GM18867 (cell line): ENCODE data around the gene GAS7.

Experiments used
- ATAC-seq: cut with Tn5 transposase; IDR thresholded peaks from one replicate; pipeline ENCODE4 v1.9.1; 2021; ENCODE audit warnings: mild to moderate bottlenecking, moderate library complexity; ENCODE audit not compliant: unreplicated experiment

GAS7 gene

DNA sequence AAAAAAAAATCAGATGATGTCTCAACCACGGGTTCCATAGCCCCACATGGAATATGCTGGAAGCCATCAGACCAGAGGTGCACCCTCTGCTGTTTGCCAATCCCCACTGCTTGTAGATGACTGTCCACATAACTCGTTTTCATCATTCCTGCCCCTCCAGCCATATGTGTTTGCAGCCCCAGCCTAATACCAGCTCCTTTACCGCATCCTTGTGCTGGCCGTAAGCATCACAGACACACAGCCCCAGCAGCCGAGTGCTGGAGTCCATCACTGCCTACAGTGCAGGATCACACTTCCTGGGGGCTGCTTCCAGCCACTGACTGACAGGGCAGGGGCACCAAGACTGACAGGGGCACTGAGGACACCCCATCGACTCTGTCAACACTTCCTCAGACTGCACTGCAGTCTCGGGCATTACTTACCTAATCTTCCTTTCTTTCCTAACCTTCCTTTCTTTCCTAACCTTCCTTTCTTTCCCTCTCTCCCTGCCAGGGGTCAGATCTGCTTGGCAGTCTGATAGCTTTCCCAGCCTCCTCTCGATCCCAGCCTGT, 298.3 kb downstream of the GAS7 start:
- no peak for ATAC-seq

DNA sequence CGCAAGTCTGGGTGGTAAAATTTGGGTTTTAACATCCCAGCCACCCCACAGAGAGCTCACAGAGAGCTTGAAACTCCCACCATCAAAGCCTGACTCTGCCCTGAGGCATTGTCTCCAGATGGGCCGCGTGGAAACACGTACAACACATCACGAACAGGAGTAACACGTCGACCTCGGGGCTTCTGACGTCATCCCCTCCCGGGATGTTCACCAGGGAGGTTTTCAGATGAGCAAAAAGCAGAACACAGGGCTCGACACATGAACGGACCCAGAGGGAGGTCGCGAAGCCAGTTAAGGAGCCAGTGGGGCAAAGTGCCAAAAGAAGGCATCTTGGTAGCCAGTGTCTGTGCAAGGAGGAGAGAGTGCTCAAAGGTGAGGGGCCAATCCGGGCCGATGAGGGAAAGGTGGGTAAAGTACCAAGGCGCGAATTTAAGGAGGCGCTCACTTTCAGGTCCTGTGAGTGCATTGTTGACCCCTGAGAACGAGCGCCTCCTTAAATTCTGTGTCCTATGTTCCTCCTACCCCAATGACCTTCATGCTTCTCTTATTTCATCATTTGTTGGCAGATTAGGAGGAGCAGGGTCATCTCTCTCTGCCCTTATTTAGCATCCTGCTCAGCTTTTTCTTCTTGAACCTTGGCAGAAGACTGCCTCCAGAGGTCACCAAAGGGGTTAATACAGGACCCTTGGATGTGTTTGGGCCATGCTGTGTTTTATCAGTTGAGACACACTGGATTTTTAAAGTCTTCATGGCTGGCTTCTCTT, 298.9 kb downstream of the GAS7 start:
- ATAC-seq = no peak

DNA sequence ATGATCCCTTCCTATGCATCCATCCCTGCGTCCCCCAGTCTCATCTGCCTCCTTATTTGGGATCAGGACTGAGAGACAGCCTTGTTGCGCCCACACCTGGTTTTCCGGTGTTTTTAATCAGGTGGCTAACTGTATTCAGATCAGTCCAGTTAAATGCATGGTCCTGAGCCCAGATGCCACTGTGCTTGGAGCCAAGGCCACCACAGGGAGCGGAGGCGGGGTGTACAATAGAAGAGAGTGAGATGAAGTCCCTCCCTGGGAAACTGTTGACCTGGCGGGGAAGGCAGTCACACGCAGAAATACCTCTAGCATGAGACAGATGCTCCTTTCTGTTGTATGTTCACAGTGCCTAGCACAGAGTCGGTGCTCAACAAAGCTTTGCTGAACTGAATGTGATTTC, 299.6 kb downstream of the GAS7 start:
- no peak for ATAC-seq

DNA sequence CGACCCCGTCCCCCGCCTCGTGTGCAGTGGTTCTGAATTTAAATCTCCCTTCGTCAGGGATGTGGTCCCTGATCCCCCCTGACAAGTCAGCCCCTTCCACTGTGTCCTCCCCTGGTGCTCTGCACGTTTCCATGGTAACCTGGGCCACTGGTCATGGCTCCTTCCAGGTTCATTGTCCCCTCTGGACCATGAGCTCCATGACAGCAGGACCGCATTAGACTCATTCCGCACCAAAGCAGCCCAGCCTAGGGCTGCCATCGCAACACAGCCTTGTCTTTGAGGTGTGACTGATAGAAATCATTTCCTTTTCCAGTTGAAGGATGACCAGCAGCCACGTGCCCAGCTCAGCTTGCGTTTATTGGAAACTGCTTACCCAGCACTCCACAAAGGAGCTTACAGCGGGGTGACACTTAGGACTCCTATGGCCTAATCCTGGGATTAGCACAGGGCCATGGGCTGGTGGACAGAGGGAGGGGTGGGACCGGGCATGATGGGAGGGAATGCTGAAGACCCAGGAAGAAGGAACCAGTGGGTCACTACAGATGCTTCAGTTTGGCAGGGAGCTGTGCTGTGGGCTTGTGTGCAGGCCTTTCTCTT, 300.9 kb downstream of the GAS7 start:
- no peak for ATAC-seq

DNA sequence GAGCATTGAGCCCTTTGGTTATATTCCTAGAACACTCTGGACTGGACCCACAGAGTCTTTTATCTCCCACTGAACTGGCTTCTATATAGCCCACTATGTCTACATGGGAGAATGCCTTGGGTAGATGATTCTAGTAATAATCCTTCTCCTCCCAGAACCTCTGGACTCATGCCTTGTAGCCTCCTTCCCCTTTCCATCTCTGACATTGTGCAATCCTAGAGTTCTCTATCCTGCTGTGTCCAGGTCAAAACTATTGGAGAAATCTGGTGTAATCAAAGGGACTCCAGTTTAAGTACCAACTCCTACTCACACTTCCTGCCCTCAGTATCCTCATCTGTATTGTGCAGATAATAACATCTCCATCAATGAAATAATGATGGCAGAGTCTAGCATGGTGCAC, 302.5 kb downstream of the GAS7 start:
- no peak for ATAC-seq

DNA sequence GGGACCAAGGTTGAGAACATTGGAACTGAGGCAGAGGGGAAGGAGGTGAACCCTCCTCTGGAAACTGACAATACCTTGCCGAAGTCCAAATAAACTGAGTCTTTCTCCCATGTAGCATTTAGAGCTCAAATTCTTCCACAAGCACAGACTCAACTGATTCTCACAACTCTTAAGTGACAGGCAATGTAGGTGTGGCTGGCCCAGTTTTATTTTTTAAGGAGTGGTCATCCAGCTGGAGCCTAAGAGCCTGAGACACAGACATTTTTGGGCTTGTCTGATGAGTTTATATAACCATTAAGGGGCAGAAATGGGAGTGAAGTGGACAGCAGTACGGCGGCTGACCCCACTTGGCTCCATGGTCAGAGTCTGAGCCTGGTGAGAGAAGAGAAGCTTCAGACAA, 304.2 kb downstream of the GAS7 start:
- ATAC-seq = no peak

DNA sequence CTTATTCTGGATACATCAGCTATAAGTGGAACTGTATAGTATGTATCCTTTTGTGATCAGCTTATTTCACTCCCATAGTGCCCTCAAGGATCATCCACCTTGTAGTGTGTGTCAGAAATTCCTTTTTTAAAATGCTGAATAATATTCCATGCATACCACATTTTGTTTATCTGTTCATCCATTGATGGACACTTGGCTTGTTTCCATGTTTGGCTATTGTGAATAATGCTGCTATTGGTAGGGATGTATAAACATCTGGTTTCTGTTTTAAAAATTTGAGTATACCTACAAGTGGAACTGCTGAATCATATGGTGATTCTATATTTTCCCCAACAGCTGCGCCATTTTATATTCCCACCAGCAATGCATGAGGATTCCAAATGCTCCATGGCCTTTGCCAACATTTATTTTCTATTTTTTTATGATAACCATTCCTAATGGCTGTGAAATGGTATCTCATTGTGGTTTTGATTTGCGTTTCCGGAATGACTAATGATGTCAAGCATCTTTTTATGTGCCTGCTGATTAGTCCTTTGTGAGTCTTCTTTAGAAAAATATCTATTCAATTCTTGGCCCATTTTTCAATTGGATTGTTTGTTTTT, 304.9 kb downstream of the GAS7 start:
- ATAC-seq = no peak

DNA sequence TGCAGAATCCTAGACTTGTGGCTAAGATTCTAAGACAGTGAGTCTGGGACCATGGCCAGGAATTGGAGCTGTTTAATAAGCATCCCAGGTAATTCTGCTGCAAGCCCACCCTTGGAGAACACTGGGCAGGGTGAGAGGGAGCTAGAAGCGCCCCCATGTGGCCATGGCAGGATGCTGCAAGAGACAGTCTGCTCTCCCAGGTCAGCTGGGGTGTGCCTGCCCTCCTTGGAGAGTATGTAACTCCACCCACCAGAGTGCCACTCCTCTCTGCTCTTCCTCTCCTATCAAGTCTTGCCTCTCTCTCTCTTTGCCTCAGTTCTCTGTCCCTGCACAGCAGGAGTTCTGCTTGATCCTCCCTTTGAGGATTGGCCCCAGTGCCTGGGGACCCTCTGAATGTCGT, 308.3 kb downstream of the GAS7 start:
- ATAC-seq = no peak

DNA sequence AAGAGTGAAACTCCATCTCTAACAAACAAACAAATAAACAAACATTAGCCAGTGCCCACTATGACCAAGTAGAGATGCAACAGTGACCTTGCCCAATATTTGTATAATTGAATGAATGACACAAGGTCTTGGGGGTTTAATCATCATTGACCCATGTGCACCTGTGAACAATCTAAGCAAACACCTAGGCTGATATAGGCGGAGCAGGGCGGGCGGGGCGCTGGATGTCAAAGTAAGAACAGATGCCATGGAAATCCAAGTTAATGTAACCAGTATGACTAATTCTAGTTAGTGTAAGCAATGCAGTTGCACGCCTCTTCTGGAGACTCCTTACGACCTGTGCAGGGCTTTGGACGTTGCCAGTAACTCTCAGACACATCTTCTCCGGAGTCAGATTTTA, 310.9 kb downstream of the GAS7 start:
- no peak for ATAC-seq

DNA sequence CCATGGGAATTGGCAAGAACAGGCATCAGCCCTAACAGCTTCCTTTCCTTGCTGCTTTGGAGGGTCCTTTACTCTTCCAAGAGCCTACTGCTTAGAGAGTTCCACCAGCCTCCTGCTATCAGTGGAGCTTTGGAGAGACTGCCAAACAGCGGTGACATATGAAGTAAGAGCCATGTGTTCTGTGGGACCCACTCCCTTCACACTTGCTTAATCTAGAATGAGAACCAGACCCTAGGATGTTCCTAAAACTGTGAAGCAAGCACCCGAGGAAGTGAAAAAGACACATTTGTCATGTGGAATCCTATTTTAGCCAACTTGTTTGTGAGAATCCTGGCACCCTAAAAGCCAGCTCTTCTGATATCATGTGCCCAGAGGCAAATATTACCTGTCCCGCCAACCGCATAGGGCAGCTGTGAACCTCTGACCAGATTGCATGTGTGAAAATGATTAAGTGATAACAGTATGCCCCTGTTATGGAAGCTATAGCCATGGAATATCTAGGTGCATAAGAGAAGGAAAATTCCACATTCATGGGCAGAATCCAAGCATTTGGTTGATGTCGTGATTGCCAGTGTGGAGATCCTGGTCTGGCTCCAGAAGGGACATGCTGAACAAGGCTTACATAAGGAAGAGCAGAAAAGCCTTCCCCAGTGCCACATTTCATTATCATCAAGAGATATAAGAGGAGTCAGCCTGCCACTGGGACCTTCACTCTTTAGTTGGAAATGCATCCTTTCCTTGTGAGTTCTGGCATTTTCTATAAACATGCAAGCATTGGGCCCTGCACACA, 312.1 kb downstream of the GAS7 start:
- ATAC-seq = no peak

DNA sequence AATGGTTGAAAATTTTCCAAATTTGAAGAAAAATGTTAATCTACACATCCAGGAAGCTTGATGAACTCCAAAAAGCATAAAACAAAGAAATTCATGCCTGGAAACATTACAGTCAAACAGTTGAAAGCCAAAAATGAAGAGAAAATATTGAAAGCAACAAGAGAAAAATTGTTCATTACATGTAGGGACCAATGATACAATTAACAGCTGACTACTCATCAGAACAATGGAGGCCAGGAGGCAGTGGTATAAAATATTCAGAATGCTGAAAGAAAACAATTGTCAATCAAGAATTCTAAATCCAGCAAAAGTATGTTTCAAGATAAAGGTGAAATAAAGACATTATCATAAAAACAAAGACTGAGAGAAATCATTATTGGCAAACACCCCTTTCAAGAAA, 315.0 kb downstream of the GAS7 start:
- no peak for ATAC-seq

DNA sequence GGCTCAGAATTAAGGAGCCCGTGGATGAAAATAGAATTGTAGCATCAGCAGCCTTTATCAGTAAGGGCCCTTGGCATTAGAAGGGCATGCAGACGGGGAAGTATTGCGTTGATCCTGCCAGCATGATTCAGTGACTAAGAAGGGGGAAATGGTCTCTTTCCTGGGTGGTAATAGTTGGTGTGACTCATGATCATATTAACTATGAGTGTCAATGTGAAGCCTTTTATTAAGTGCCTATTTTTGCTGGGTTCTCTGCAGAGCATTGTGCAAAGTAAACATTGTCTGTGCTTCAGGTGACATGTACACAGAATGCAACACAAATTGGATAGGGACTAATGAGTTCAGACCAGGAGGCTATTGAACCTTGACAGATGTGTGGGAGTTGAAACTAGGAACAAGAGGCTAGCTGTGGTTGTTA, 317.8 kb downstream of the GAS7 start:
- ATAC-seq = no peak

DNA sequence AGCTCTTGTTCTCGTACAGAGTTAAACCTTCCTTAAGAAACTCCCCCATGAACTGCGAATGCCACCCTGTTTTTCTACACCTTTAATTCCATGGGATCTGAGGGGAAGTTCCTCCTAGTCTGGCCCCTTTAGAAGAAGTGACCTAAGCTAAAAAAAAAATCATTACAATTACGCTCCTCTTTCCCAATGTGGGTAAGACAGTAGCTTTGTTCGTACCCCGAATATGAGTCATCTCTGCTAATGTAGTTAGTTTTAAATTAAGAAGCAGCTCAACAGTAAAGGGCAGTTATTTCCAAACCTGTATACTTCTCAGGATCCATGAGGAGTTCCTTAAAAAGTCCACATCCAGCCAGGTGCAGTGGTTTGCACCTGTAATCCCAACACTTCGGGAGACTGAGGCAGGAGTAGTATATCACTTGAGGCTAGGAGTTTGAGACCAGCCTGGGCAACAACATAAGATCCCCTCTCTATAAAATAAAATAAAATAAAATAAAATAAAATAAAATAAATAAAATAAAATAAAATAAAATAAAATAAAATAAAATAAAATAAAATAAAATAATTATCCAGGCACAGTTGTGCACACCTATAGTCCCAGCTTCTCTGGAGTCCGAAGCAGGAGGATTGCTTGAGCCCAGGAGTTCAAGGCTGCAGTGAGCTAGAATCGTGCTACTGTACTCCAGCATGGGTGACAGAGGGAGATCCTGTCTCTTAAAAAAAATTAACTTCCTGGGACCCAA, 319.4 kb downstream of the GAS7 start:
- no peak for ATAC-seq

DNA sequence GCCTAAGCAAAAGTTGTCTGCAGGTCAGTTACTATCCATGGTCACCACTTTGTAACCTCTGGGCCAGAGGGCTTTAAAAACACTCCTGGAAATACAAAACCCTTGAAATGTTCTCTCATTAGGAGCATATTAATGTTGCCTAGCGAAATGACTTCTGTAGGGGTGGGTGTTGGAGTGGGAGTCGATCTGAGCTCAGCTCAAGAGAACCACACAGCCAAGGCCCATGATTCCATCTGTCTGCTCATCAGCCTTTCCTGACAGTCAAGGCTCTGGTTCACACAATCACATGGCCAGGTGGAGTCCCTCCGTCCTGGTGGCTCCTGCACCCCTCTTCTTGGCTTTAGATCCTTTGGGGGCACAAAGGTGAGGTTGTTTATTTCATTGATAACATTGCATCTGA, 320.1 kb downstream of the GAS7 start:
- no peak for ATAC-seq

DNA sequence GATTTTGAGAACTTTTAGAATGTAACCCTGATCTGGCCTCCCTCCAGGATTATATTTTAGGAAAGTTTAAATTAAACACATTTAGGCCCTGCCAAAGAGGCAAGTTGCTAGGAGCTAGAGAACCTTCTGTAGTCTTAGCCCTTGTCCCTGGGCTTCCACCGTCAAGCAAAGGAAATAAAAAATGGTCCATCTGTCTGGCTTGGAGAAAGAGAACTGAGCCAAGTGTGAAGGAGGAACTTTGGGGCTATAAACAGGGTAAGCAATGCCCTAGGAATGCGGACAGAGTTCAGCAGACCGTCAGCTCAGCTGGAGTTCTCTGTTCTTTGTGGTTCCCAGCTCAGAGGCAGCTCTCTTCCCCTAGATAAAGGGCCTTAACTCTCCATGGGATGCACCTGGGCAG, 323.0 kb downstream of the GAS7 start:
- no peak for ATAC-seq

DNA sequence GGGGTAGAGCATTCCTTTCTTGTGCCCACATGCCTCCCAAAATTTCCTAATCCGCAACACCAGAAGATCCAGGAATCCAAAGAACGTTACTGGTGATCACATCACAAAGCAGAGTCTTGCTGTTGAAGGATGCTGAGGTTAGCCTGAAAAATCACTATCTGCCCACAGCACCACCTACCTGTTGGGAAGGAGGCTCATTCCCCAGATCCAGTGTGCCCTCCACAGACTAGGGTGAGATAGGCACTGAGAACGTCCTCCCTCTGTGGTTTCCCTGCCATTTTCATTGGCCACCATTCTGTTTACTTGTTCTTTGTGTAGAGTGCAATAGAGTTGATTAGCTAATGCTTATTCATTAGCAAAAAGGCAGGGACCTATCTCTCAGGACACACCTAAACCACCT, 323.7 kb downstream of the GAS7 start:
- no peak for ATAC-seq

DNA sequence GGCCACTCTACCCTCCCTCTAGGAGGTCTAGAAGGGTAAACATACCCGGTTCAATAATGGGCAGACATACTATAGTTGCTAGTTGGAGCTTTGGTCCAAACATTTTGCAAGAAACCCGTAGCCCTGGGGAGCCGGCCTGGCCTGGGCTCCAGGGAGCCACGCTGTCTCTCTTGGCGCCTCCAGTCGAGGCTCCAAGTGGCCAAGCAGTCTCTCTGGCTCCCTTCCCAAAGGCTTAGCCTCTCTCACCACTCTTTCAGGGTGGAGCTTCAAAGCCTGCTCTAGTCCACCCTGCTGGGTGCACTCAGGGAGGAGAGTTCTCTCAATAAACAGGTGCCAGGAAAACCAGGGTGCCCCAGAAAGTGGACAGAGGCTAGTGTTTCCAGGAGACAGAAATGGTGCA, 325.6 kb downstream of the GAS7 start:
- no peak for ATAC-seq

DNA sequence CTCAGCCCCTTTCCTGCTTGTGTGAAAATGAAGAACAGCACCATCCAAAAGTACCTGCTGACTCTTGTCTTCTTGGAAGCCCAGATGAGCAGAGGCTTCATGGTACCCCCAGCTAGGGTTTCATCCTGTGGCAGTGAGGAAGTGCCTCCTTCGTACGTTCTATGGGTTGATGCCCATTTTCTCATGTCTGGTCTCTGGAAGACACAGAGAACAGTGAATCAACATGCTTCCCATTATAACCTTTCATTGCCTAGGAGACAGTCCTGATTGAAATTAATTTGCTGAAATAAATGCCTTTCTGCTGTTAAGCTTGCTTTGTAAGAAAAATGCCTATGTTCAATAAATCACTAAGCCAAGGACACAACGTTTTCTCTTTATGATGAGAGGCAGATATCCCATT, 329.9 kb downstream of the GAS7 start:
- ATAC-seq = no peak

DNA sequence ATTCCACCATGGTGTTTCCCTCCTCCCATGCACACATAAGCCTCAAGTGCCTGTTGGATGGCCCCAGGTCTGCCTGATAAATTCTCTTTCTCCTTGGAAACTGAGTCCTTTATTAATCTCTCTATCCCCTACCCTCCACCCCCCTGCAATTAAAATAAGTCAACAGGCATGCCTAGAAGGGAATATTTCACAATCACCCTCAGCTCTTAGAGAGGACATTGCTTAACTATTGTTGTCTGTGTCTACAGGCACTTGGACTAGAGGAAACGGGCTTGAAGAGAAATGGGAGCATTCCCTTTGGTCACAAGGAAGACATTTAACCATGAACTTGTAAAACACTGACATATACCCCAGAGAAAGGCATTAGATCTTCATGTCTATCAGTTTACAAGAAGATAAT, 332.8 kb downstream of the GAS7 start:
- no peak for ATAC-seq

DNA sequence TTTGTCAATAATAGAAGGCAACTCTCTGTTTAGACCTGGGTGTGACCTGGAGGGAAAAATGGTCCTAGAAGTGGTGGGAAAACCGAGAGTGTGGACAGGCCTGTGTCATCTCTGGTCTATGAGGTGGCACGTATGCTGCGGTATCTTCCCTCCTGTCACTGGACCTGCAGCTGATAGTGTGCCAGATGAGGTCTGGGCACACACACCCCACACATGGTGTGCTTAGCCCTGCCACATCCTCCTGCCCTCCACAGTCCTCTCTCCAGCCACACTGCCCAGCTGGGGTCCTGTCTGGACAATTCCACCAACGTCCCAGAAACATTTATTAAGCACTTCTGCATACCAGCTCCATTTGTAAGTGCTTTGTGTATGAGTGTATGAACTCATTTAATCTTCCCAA, 335.5 kb downstream of the GAS7 start:
- ATAC-seq = no peak

DNA sequence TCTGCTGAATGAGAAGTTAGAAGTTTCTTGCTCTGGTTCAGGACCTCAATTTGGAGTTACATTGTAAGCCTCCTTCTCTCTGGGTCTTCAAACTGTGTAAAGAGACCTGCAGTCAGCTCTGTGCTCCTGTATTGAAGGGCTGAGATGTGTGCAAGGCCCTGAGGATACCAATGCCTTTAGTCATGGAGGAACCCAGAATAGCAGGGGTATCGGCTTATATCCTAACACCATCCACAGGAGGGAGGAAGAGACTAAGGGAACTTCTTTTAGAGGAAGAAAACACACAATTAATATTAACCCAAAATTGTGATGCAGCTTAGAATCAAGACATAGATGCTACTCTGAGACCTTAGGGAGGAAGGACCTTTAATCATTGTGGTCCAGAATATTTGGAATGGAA, 336.2 kb downstream of the GAS7 start:
- no peak for ATAC-seq
